VCaP (cell line): ENCODE results near the gene ACP1.
"Not testable (repeated sequence)": the region's sequence is repeated elsewhere in the genome, so short reads cannot be mapped to it uniquely, and the experiment has no call there.

Experiments used
- H3K27ac ChIP-seq: fragments of 450-650 bp; 2 replicates; pipeline ENCODE4 v1.5.1; 2017
- CTCF ChIP-seq: fragments of 450-650 bp; conservative IDR thresholded peaks from 2 replicates; pipeline ENCODE4 v1.5.1; 2017; ENCODE audit warnings: mild to moderate bottlenecking, moderate library complexity

ACP1 gene

GRCh38 chr2:314561-315336, 50.0 kb downstream of the ACP1 start:
- H3K27ac ChIP-seq, result no peak overlapping the region
- TF ChIP-seq CTCF, result no peak

- not testable (repeated sequence) for H3K27ac ChIP-seq
Observed at GRCh38 chr2:315925-316324, 51.2 kb downstream of the ACP1 start.

GRCh38 chr2:316381-316780, 51.6 kb downstream of the ACP1 start:
- H3K27ac ChIP-seq, result no peak overlapping the region
- no peak for TF ChIP-seq CTCF

GRCh38 chr2:317501-318424, 53.0 kb downstream of the ACP1 start:
- no peak for TF ChIP-seq CTCF
- no peak overlapping the region for H3K27ac ChIP-seq

- TF ChIP-seq CTCF, result no peak
Observed at GRCh38 chr2:319059-319600, 54.4 kb downstream of the ACP1 start.

GRCh38 chr2:320561-320960, 55.8 kb downstream of the ACP1 start:
- TF ChIP-seq CTCF, result no peak
- H3K27ac ChIP-seq, result no peak overlapping the region

More at GRCh38 chr2:319059-319600, 54.4 kb downstream of the ACP1 start:
- no peak overlapping the region for H3K27ac ChIP-seq

GRCh38 chr2:322326-322725, 57.6 kb downstream of the ACP1 start:
- H3K27ac ChIP-seq, result no peak overlapping the region
- TF ChIP-seq CTCF, result no peak
